Panc1 (cell line): ENCODE results near the gene WFDC9. TPM values are rescaled to one million over a fixed set of nuclear protein-coding genes. Genes with fewer than 3 reads are reported as not detected.

Source experiments
- ATAC-seq: fragments of 200-7000 bp; cut with Tn5 transposase; 2 replicates; pipeline ENCODE4 v1.9.1; 2020; ENCODE audit warnings: mild to moderate bottlenecking, moderate library complexity
- BruUV-seq: library from RNA; stranded (reverse); fragments of 400-500 nt; replicated peaks from 2 replicates; lab custom pipeline; 2021; lab: Mats Ljungman, UMichigan
- CTCF ChIA-PET: fragments of 300-600 bp; sonication (Branson Sonifier 250); formaldehyde crosslinking; loops from one replicate; lab custom pipeline; 2022; ENCODE audit warnings: antibody characterized with exemption; lab: Charles Lee
- POLR2A ChIA-PET: fragments of 300-600 bp; sonication (Branson Sonifier 250); formaldehyde crosslinking; loops from one replicate; lab custom pipeline; 2022; ENCODE audit warnings: antibody characterized with exemption; lab: Charles Lee
- DNase-seq: peaks from one replicate; pipeline ENCODE4 v3.0.0-alpha.2; 2010; ENCODE audit warnings: low read depth, low spot score
- H3K27ac ChIP-seq: 2 replicates; pipeline ENCODE4 v1.5.1; 2011; ENCODE audit warnings: mild to moderate bottlenecking, low read length, inconsistent platforms
- H3K27me3 ChIP-seq: fragments of 200-500 bp; sonication (Bioruptor generic); 2 replicates; pipeline ENCODE4 v1.6.0; 2014; ENCODE audit warnings: low read length, inconsistent platforms; ENCODE audit not compliant: control insufficient read depth, insufficient read depth
- H3K36me3 ChIP-seq: fragments of 200-500 bp; sonication (Bioruptor generic); 2 replicates; pipeline ENCODE4 v1.5.1; 2014; ENCODE audit warnings: inconsistent platforms, mild to moderate bottlenecking, low read length, moderate library complexity; ENCODE audit not compliant: control insufficient read depth, insufficient read depth
- H3K4me1 ChIP-seq: 2 replicates; pipeline ENCODE4 v1.5.1; 2011; ENCODE audit warnings: inconsistent platforms, mild to moderate bottlenecking, low read length, moderate library complexity; ENCODE audit not compliant: control insufficient read depth, insufficient read depth
- H3K4me3 ChIP-seq, 2 experiments: 2 replicates each; pipeline ENCODE4 v1.5.1; 2011 to 2012; ENCODE audit warnings: low read depth in 2 of 2, low read length in 2 of 2, mild to moderate bottlenecking in 2 of 2, inconsistent platforms in 1 of 2, moderate library complexity in 1 of 2
- H3K9me3 ChIP-seq: fragments of 200-500 bp; sonication (Bioruptor generic); 2 replicates; pipeline ENCODE4 v1.5.1; 2014; ENCODE audit warnings: low read depth, mild to moderate bottlenecking, inconsistent platforms, low read length, moderate library complexity; ENCODE audit not compliant: control insufficient read depth, insufficient read depth
- POLR2AphosphoS5 ChIP-seq: IDR thresholded peaks from 2 replicates; pipeline ENCODE4 v1.6.1; 2012; ENCODE audit warnings: mild to moderate bottlenecking, low read depth, low read length, moderate library complexity
- SIN3A ChIP-seq: IDR thresholded peaks from 2 replicates; pipeline ENCODE4 v1.6.1; 2012; ENCODE audit warnings: low read depth, mild to moderate bottlenecking, low read length, moderate library complexity, borderline replicate concordance; ENCODE audit not compliant: insufficient read depth
- TCF7L2 ChIP-seq: IDR thresholded peaks from 2 replicates; pipeline ENCODE4 v1.6.1; 2011; ENCODE audit warnings: mild to moderate bottlenecking, low read depth, low read length, inconsistent platforms
- in situ Hi-C: cut with HindIII; loops from 2 replicates; pipeline ENCODE4 v1.10.0; 2016; ENCODE audit warnings: low sequenced_read_pairs, low pct_unique_long_range_greater_than_20kb
- intact Hi-C: fragments of 100-400 bp; cut with micrococcal nuclease; formaldehyde crosslinking; loops from one replicate; pipeline ENCODE4 v1.10.0; 2022; ENCODE audit not compliant: unreplicated experiment
- total RNA-seq: library from RNA; stranded (reverse); gene quantifications from one replicate; pipeline ENCODE4 v1.2.1, GENCODE V29; 2021; ENCODE audit not compliant: unreplicated experiment
- TF ChIP-seq, protein P1 (sequence below): fragments of 450-650 bp; IDR thresholded peaks from 2 replicates; pipeline ENCODE4 v1.5.1; 2017; ENCODE audit warnings: mild to moderate bottlenecking
- TF ChIP-seq, protein P2 (sequence below), 2 experiments: IDR thresholded peaks; 2 replicates each; pipeline ENCODE4 v1.6.1; 2011 to 2012; ENCODE audit warnings: low read depth in 2 of 2, control low read depth in 1 of 2, low read length in 1 of 2, mild to moderate bottlenecking in 1 of 2, moderate library complexity in 1 of 2; ENCODE audit not compliant: insufficient read depth in 1 of 2

The WFDC9 gene
- total RNA-seq, 1 experiment from 2014 or later, result not detected

DNA sequence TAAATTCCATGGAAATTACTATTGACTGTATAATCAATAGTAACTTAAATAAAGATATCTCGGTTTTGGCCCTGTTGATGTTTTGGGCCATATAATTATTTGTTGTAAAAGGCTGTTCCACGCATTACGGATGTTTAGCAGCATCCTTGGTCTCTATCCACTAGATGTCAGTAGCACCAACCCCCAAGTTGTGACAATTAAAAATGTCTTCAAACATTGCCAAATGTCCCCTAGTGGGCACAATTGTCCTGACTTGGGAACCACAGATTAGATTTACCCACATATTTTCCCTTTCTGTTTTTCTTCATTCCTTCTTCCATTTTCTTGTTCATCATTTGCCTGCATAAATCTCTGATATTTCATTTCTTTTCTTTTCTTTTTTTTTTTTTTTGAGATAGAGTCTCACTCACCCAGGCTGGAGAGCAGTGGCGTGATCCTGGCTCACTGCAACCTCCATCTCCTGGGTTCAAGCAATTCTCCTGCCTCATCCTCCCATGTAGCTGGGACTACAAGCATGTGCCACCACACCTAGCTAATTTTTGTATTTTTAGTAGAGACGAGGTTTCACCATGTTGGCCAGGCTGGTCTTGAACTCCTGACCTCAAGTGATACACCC lies 38.4 kb downstream of the WFDC9 start:
- ATAC-seq, result peak; percentile 83; the same call in 1 of the 2 replicates
- no peaks in the 10 kb centered on the region for H3K27me3 ChIP-seq
- peak; percentile 47 for DNase-seq
- in situ Hi-C loops (no loop called here), intact Hi-C loops (loop anchor here (2.0 kb wide), 1 partner anchor 178 kb away; no protein-coding TSS in a partner anchor)
- CTCF ChIA-PET, result interaction anchor here (0.6 to 0.7 kb wide), 2 partner anchors 159 to 209 kb away, joined by 3 read pairs; no protein-coding TSS in a partner anchor
- no TSS peak for BruUV-seq
- H3K27ac ChIP-seq, result no peak overlapping the region
- no peaks in the 10 kb centered on the region for H3K36me3 ChIP-seq
- H3K4me1 ChIP-seq, result no peaks in the 10 kb centered on the region
- no peak overlapping the region for H3K4me3 ChIP-seq
- POLR2A ChIA-PET, result no interaction called here
- no peak for TF ChIP-seq TCF7L2
- TF ChIP-seq, protein P1, sequence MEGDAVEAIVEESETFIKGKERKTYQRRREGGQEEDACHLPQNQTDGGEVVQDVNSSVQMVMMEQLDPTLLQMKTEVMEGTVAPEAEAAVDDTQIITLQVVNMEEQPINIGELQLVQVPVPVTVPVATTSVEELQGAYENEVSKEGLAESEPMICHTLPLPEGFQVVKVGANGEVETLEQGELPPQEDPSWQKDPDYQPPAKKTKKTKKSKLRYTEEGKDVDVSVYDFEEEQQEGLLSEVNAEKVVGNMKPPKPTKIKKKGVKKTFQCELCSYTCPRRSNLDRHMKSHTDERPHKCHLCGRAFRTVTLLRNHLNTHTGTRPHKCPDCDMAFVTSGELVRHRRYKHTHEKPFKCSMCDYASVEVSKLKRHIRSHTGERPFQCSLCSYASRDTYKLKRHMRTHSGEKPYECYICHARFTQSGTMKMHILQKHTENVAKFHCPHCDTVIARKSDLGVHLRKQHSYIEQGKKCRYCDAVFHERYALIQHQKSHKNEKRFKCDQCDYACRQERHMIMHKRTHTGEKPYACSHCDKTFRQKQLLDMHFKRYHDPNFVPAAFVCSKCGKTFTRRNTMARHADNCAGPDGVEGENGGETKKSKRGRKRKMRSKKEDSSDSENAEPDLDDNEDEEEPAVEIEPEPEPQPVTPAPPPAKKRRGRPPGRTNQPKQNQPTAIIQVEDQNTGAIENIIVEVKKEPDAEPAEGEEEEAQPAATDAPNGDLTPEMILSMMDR, result peak; percentile 85
- H3K9me3 ChIP-seq, result no peaks in the 10 kb centered on the region

DNA sequence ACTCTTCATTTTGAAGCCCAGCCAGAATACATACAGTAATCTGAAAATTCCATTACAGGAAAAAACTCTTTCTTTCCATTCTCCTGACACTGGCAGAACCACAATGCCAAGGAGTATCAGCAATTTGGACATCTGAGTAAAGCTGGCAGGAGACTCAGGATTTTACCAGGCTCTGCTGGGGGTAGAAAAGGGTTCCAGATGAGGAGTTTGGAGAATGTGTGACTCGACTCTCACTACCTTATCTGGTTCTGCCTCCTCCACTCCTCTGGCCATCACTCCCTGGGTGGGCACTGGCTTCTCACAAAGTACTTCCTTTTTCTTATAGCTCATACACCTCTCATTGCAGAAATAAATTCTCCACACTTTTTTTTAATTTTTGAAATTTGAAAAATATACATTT lies 41.4 kb downstream of the WFDC9 start:
- no TSS peak for BruUV-seq
- ChIA-PET CTCF (no interaction called here), POLR2A (no interaction called here)
- DNase-seq, result no peak
- Histone ChIP-seq H3K27me3 (no peaks in the 10 kb centered on the region), H3K9me3 (no peaks in the 10 kb centered on the region), H3K4me1 (no peaks in the 10 kb centered on the region), H3K4me3 (no peak overlapping the region), H3K27ac (no peak overlapping the region), H3K36me3 (no peaks in the 10 kb centered on the region)
- intact Hi-C loops, result no loop called here
- in situ Hi-C loops, result no loop called here
- TF ChIP-seq, protein P2, sequence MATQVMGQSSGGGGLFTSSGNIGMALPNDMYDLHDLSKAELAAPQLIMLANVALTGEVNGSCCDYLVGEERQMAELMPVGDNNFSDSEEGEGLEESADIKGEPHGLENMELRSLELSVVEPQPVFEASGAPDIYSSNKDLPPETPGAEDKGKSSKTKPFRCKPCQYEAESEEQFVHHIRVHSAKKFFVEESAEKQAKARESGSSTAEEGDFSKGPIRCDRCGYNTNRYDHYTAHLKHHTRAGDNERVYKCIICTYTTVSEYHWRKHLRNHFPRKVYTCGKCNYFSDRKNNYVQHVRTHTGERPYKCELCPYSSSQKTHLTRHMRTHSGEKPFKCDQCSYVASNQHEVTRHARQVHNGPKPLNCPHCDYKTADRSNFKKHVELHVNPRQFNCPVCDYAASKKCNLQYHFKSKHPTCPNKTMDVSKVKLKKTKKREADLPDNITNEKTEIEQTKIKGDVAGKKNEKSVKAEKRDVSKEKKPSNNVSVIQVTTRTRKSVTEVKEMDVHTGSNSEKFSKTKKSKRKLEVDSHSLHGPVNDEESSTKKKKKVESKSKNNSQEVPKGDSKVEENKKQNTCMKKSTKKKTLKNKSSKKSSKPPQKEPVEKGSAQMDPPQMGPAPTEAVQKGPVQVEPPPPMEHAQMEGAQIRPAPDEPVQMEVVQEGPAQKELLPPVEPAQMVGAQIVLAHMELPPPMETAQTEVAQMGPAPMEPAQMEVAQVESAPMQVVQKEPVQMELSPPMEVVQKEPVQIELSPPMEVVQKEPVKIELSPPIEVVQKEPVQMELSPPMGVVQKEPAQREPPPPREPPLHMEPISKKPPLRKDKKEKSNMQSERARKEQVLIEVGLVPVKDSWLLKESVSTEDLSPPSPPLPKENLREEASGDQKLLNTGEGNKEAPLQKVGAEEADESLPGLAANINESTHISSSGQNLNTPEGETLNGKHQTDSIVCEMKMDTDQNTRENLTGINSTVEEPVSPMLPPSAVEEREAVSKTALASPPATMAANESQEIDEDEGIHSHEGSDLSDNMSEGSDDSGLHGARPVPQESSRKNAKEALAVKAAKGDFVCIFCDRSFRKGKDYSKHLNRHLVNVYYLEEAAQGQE (IDR thresholded peaks at IDR 0.05; ENCODE audit: insufficient read depth in 1 of 2, low read depth in 2 of 2, low read length in 1 of 2), result no peak
- TF ChIP-seq TCF7L2 (no peak), POLR2AphosphoS5 (no peak), SIN3A (no peak)
- TF ChIP-seq, protein P1, result no peak
- ATAC-seq, result no peak
